Upper lobe of right lung (tissue), 1 donor: ENCODE results near the gene RELN. TPM values are rescaled to one million over a fixed set of nuclear protein-coding genes. Genes with fewer than 3 reads are reported as not detected.

Experiments used
- ATAC-seq: fragments of 200-7000 bp; cut with Tn5 transposase; one replicate; pipeline ENCODE4 v1.9.1; 2020; ENCODE audit warnings: mild to moderate bottlenecking, moderate library complexity
- DNase-seq: peaks from one replicate; pipeline ENCODE4 v3.0.0-alpha.2; 2020
- H3K27ac ChIP-seq: fragments of 200-600 bp; one replicate; pipeline ENCODE4 v1.8.0; 2022
- H3K27me3 ChIP-seq: fragments of 200-600 bp; one replicate; pipeline ENCODE4 v1.8.0; 2022; ENCODE audit warnings: mild to moderate bottlenecking
- H3K36me3 ChIP-seq: fragments of 200-600 bp; one replicate; pipeline ENCODE4 v1.8.0; 2022
- H3K4me1 ChIP-seq: fragments of 200-600 bp; one replicate; pipeline ENCODE4 v1.8.0; 2022
- H3K4me3 ChIP-seq: fragments of 200-600 bp; one replicate; pipeline ENCODE4 v1.8.0; 2022; ENCODE audit warnings: mild to moderate bottlenecking
- H3K9me3 ChIP-seq: fragments of 200-600 bp; one replicate; pipeline ENCODE4 v1.8.0; 2022
- CTCF ChIP-seq: fragments of 200-600 bp; IDR thresholded peaks from one replicate; pipeline ENCODE4 v1.8.0; 2022; ENCODE audit warnings: antibody characterized with exemption
- intact Hi-C: fragments of 100-400 bp; cut with DNase I; formaldehyde crosslinking; loops from one replicate; pipeline ENCODE4 v1.11.0; 2022
- total RNA-seq: library from RNA; stranded (reverse); fragmentation: NEBNext Ultra II Directional; extraction: Animal tissue kit (Norgen Biotek cat#: 25700); gene quantifications from one replicate; pipeline ENCODE4 v1.2.1, GENCODE V29; 2021
- donor health status: DM: no; HTN: yes; CAD: no; lungs with severe emphysema.

RELN gene
- total RNA-seq, 1 donor from 2014 or later, result 5.6 TPM

GRCh38 chr7:103437623-103438022 lies 551.8 kb downstream of the RELN start:
- Histone ChIP-seq H3K4me3 (no peak overlapping the region), H3K4me1 (no peaks in the 10 kb centered on the region), H3K9me3 (no peaks in the 10 kb centered on the region), H3K27ac (no peak overlapping the region), H3K27me3 (no peaks in the 10 kb centered on the region), H3K36me3 (no peaks in the 10 kb centered on the region)
- ATAC-seq (no peak), DNase-seq (no peak)
- intact Hi-C loops, result no loop called here
- TF ChIP-seq CTCF, result no peak

- Histone ChIP-seq H3K27ac (no peak overlapping the region), H3K36me3 (no peaks in the 10 kb centered on the region), H3K4me1 (no peaks in the 10 kb centered on the region), H3K27me3 (no peaks in the 10 kb centered on the region), H3K4me3 (no peak overlapping the region), H3K9me3 (no peaks in the 10 kb centered on the region)
- intact Hi-C loops, result no loop called here
- no peak for TF ChIP-seq CTCF
- peak; percentile 81 for ATAC-seq
- no peak for DNase-seq
Measured at GRCh38 chr7:103432712-103433111, 556.7 kb downstream of the RELN start.

GRCh38 chr7:103425177-103425576 lies 564.3 kb downstream of the RELN start:
- no peaks in the 10 kb centered on the region for H3K36me3 ChIP-seq
- no peak for ATAC-seq
- intact Hi-C loops, result no loop called here

GRCh38 chr7:103423467-103424179 lies 565.8 kb downstream of the RELN start:
- Histone ChIP-seq H3K4me1 (no peaks in the 10 kb centered on the region), H3K4me3 (no peak overlapping the region), H3K36me3 (no peaks in the 10 kb centered on the region), H3K9me3 (no peaks in the 10 kb centered on the region), H3K27ac (no peak overlapping the region), H3K27me3 (no peaks in the 10 kb centered on the region)
- TF ChIP-seq CTCF, result no peak
- no peak for ATAC-seq
- no peak for DNase-seq
- intact Hi-C loops, result no loop called here

More at GRCh38 chr7:103425177-103425576, 564.3 kb downstream of the RELN start:
- no peak for TF ChIP-seq CTCF
- H3K27me3 ChIP-seq, result no peaks in the 10 kb centered on the region
- no peak for DNase-seq
- no peak overlapping the region for H3K4me3 ChIP-seq
- no peaks in the 10 kb centered on the region for H3K4me1 ChIP-seq
- no peaks in the 10 kb centered on the region for H3K9me3 ChIP-seq
- H3K27ac ChIP-seq, result no peak overlapping the region

Other genes starting within 250 kb of the RELN start
- 13.6 TPM for gene ORC5, start 218.4 kb upstream of the RELN start, total RNA-seq